Effector CD8-positive, alpha-beta T cell (primary cell): ENCODE measurements around the gene OTOGL.

Source experiments
- DNase-seq: peaks from one replicate; lab custom pipeline; 2025; lab: John Stamatoyannopoulos, UW

OTOGL gene

GRCh38 chr12:80364056-80364455 is 264.7 kb downstream of the OTOGL start:
- no peak for DNase-seq

DNA sequence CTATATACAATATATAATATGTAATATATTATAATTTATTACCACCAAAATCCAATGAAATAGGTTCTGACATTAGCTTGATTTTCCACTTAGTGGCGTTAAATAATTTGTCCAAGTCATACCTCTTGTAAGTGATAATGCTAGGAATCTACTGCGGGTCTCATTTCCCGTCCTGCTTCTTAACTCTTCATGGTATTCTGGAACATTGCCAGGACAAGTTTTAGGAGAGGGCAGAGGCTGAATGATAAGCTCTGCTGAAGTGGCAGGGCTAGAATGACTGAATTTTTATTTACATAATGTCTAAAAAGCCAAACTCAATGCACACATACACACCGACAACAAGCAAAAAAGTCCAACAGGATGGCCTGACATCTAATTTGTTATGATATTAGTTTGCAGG is 274.3 kb downstream of the OTOGL start:
- DNase-seq = no peak

- DNase-seq = no peak
Observed at GRCh38 chr12:80374615-80375014, 275.3 kb downstream of the OTOGL start.

DNA sequence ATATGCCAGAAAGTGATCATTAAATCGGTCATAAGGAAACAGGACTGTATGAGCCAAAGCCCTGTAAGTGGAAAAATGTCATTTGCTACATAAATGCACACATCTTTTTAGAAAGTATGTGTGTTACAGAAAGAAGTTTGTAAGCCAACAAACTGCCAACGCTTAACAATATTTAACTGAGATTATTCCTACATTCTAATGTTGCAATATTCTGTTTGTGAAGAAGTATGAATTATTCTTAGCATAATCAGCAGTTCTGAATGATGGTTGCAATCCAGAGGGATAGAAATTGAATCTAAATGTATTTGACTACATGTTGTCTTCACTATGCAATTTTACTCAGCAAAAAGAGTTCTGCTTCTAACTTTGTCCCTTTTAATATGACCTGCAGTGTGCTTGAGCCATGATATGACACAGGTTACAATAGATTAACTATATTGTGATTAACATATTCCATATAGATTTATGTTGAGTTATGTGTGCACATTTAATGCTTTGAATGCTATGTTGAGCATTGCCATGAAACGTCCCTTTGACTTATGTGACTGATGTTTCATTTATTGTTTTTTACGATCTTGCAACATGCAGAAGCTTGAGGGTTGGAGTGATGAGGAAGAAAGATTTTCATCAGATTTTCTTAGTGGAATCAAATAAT is 277.9 kb downstream of the OTOGL start:
- DNase-seq = no peak

GRCh38 chr12:80381121-80381520 is 281.8 kb downstream of the OTOGL start:
- DNase-seq = no peak

GRCh38 chr12:80382254-80382653 is 282.9 kb downstream of the OTOGL start:
- no peak for DNase-seq

- DNase-seq = no peak
Observed at GRCh38 chr12:80400571-80400991, 301.2 kb downstream of the OTOGL start.

DNA sequence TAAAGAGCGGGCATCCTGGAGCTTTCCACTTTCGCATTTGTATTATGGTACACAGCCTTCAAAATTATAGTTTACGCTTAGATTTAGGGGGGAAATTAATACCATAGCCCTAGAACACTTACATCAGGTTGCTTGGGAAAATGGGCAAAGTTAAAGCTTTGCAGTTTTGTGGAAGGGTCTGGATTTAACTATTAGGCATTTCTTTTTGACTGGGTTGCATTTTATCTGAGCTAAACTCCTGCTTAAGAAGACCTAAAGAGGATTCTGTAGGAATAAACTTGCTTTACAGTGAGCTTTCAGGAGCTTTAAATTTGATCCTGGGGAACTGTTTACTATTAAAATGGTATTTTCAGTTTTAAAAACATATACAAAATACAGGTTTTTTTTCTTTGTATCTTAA is 301.9 kb downstream of the OTOGL start:
- DNase-seq = no peak

- no peak for DNase-seq
Observed at GRCh38 chr12:80404629-80405028, 305.3 kb downstream of the OTOGL start.

DNA sequence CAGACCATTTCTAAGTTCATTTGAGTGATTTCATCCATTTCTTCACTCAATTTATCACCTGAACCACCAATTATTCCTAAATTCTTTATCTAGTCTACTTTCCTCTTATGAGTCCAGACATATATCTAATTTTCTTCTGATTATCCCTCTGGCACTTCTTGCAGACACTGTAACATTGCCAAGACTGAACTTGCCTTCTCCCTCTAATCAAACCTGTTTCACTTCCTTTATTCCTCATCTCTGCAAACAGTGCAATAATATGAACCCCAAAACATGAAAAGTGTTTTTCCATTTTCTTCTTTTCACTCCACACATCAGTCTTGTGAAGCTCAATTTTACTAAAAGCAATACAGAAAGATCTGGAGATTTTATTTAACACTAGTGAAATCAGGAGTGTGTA is 306.9 kb downstream of the OTOGL start:
- DNase-seq = no peak

- DNase-seq = no peak
Observed at GRCh38 chr12:80411787-80412186, 312.4 kb downstream of the OTOGL start.

DNA sequence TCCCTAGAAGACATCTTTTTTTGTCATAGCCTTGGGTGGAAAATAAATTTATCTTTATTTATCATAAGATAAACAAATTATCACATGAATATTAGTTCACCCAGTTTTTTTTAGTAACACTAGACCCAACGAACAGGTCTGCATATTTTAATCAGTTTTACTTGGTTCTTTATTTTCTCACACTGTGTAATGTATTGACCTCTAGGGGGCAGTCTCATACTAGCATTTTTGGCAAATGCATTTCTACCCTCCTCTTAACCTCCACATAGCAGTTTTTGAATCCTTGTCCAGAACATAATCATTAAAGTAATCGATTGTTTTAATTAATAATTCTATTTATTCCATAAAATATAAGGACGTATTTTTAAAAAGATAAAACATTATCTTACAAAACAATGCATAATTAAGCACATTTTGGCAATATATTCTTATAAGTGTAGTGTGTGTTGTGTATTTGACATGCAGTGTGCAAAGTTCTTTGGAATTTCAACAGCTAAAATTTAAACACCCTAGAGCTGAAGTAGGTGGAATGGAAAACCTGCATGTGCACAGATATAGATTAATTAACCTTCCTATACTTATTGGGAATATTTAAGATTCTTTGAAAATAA is 313.1 kb downstream of the OTOGL start:
- no peak for DNase-seq

GRCh38 chr12:80413462-80413861 is 314.1 kb downstream of the OTOGL start:
- DNase-seq = no peak

DNA sequence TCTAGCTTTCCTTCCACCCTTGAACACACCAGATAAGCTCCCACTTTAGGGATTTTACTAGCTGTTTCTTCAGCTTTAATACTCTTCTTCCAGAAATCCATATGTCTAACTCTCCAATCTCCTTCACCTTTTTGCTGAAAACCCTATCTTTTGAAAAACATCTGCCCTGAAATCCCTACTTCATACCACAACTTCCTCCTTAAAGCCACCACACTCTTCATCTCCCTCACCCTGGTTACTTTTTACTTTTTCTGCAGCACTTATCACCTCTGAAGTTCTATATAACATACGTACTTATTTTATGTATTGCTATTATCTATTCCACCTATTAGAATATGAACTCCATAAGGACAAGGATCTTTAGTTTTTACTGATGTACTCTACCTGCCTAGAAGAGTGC is 316.1 kb downstream of the OTOGL start:
- no peak for DNase-seq

GRCh38 chr12:80419644-80420043 is 320.3 kb downstream of the OTOGL start:
- no peak for DNase-seq

DNA sequence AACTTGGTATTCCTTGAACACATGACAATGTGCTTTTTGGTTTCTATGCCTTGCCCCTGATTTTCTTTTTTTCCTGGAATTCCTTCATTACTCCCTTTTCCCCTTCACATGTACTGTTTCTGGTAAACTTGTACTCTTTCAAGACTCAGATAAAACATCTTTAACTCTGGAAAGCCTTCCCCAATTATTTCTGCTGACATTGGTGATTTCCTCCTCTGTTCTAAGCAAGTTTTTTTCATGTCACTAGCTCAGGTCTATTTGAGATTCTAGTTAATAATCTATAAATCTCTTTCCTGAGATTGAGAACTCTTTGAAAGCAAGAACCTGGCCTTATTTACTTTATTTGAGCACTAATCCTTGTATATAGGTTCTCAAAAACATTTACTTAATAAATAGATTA is 320.7 kb downstream of the OTOGL start:
- no peak for DNase-seq

DNA sequence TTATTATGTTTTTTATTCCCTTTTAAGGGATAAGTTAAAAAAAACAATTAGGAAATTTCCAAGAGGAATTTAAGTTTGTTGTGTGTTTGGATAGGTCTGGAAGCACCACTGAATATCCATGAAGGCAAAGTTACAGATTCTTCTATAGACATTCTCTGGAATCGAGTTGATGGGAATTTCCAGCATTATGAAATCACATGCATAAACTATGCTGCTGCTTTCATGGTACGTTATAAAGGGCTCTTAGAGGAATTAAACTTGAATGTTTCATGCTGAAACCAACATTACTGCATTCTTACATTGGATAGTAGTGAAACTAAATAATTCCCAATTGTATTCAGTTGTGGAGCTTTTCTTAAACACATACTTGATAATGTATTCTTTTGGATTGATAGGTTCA is 323.2 kb downstream of the OTOGL start:
- no peak for DNase-seq
